Measurements from ENCODE around the gene HTT-AS.
"Not testable (repeated sequence)": the region's sequence is repeated elsewhere in the genome, so short reads cannot be mapped to it uniquely, and the experiment has no call there.

Gene HTT-AS

DNA sequence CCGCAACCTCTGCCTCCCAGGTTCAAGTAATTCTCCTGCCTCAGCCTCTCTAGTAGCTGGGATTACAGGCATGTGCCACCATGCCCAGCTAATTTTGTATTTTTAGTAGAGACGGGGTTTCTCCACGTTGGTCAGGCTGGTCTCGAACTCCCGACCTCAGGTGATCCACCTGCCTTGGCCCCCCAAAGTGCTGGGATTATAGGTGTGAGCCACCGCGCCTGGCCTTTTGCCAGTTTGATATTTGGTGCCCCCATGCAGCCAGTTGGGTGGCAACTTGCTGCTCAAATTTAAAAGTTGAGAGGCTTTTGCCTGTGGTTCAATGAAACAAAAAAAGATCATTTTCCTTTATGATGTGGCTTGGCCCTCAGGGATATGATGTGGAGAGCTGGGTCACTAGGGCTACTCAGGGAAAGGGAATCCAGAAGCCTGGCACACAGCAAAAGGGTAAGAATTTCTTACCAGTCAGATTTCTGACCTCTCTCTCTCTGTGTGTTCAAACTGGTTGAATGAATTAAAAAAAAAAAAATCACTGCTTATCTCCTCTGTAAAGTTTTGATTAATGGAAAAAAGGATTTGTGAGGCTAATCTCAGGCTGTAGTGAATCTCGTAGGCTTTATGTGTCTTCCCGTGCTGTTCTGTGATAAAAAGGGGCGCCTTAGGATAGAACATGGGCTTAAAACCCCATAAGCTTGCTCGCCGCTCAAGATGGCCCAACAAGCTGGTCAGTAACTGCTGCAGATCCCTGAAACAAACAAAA is 23.0 kb downstream of the HTT-AS start:
- DNase-seq, result not testable (repeated sequence)

DNA sequence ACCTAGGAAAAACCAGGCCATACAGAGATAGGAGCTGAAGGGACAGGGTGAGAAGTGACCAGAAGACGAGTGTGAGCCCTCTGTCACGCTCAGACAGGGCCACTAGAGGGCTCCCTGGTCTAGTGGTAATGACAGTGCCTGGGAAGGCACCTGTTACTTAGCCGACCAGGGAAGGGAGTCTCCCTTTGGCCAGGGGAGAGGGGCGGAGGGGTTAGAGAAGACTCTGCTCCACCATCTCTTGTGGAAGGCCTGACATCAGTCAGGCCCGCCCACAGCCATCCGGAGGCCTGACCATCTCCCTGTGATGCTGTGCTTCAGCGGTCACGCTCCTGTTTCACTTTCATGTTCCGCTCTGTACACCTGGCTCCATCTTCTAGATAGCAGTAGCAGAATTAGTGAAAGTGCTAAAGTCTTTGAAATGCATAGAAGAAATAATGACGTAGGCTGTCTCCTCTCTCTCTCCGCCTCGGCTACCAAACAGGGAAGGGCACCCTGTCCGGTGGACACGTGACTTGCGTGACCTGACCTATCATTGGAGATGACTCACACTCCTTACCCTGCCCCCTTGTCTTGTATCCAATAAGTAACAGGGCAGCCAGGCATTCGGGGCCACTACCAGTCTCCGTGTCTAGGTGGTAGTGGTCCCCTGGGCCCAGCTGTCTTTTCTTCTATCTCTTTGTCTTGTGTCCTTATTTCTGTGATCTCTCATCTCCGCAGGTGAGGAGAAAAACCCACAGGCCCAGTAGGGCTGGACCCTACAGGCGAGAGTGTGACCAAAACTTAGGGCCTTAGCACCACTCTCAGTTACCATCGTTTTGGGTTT is 26.7 kb downstream of the HTT-AS start:
- peak; percentile 89 for DNase-seq

DNA sequence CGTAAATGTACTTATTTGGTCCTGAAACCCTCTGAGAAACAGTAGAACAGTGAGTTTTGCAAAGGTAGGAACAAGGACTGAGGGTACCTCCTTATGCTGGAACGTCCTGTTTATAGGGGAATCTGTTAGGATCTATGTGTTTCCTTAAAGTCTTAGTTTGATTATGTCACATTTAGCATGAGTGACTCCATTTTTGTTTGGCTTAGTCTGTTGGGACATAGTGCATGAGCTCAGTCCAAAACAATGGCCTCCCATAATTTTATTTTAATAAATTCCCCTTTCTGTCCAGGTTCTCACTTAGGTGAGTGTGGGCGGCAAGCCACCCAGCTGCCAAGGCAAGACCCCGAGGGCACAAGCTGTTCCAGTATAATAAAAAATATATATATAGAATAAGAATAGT is 27.7 kb downstream of the HTT-AS start:
- DNase-seq, result no peak

DNA sequence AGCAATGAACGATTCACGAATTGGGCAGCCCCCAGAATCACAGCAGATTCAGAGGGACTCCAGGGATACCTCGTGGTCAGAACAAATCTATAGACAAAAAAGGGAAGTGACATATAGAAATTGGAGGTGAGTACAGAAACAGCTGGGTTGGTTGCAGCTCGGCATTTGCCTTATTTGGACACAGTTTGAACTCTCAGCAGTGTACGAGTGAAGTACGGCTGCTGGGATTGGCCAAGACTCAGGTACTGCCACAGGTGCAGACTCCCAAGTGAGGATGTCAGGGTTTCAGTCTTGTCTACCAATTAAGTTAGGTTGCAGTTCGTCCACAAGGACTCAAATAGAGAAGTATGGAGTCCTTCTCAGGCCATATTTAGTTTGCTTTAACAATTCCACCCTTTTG is 28.2 kb downstream of the HTT-AS start:
- no peak for DNase-seq

DNA sequence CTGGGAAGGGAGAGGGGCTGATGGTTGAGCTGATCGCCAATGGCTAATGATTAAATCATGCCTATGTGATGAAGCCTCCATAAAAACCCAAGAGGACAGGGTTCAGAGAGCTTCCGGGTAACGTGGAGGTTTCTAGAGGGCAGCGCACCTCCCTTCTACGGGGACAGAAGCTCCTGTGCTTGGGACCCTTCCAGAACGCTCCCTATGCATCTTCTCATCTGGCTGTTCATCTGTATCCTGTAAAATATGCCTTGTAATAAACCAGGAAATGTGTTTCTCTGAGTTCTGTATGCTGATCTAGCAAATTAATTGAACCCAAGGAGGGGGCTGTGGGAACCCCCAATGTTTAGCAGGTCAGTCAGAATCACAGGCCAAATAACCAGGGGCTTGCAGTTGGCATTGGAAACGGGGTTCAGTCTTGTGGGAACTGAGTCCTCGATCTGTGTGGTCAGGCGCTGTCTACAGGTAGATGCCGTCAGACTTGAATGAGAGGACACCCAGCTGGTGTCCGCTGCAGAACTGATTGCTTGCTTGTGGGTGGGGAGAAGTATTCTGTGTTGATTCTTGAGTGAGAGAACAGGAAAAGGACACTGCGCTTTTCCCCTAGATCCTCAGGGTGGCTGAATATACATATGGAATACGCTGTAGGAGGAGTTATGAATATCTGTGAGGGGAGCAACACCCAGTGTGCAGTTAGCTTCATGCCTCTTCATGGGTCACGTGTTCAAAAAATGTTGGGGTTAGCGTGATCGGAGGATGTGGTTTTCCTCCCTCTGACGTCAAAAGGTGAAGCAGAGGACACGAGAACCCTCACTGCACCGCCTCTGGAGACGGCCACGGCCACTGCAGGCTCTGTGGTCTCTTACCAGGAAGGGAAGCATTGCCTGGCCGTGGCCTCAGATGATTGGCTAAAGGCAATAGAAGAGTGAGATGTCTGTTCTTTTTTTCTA is 29.2 kb downstream of the HTT-AS start:
- peak; percentile 88 for DNase-seq

DNA sequence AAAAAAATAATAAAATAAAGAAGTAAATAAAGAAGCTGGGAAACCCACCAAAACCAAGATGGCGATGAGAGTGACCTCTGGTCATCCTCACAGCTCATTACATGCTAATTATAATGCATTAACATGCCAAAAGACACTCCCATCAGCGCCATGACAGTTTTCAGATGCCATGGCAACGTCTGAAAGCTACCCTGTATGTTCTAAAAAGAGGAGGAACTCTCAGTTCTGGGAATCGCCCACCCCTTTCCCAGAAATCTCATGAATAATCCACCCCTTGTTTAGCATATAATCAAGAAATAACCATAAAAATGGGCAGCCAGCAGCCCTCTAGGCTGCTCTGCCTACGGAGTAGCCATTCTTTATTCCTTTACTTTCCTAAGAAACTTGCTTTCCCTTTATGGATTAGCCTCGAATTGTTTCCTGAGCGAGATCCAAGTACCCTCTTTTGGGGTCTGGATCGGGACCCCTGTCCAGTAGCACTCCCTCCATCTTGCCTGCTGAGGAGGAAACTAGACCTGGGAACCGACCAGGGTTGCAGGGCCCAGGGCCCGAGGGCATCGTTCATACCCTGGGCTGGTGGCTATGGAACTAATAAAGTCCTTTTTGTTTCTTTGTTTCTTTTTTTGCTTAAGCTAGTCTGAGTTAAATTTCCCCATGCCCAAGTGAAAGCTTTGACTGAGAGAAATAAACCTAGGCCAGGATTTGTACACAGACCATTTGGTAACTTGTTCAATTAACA is 30.9 kb downstream of the HTT-AS start:
- DNase-seq, result no peak

DNA sequence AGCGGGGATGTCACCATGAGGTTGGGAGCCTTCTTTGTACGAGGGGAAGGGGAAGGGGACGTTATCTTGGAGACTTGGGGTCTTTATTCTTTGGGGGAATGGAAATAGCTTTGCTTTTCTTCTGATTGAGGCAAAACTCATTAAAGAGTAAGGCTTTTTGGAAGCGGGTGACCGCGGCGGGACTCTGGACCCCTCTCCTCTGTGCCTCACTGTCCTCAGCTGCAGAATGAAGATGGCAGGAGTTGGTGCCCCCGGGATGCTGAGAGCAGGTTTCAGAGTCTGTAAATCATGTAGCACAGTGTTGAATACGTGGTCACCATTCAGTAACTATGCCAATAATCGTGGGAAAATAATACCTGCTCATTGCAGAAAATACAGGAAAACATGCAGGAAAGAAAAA is 32.1 kb downstream of the HTT-AS start:
- no peak for DNase-seq

DNA sequence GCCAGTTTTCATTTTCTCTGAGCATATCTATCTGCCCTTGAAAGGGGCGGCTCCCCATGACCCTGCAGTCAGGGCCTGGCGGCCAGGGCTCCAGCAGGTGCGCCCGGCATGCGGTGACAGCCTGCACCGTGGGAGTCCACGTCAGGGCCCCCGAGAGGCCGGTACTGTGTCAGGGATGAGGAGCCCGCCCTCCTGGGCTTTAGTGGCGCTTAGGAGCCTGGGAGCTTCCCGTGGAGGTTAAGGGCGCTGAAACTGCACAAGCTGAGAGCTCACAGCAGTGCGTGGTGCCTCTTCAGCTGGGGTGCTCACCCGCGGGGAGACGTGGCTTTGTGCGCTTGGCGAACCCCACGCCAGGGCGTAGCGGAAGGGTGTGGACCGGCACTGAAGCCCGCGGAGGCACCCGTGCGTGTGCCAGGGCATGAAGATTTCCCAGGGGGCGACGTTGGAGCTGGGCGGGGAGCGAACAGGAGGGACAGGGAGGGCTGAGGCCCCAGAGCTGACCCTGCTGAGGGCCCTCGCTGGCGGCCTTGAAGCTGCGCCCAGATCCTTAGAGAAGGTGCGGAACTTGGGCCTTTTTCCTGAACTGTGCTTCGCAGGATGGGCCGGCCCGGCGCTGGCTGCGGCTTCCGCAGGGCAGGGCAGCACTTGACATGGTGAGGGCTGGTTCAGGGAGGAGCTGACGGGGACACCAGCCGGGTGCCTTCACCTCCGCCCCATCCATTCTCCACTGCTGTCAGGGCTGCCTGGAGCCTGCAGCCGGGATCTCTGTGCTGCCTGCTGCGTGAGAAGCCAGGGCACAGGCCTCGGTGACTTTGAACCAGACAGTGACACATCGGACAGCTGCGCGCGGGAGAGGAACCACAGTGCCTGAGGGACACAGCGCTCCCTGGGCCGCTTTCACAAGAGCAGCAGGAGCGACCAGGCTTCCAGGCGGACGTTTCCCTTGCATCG is 32.9 kb downstream of the HTT-AS start:
- peak; percentile 52 for DNase-seq

DNA sequence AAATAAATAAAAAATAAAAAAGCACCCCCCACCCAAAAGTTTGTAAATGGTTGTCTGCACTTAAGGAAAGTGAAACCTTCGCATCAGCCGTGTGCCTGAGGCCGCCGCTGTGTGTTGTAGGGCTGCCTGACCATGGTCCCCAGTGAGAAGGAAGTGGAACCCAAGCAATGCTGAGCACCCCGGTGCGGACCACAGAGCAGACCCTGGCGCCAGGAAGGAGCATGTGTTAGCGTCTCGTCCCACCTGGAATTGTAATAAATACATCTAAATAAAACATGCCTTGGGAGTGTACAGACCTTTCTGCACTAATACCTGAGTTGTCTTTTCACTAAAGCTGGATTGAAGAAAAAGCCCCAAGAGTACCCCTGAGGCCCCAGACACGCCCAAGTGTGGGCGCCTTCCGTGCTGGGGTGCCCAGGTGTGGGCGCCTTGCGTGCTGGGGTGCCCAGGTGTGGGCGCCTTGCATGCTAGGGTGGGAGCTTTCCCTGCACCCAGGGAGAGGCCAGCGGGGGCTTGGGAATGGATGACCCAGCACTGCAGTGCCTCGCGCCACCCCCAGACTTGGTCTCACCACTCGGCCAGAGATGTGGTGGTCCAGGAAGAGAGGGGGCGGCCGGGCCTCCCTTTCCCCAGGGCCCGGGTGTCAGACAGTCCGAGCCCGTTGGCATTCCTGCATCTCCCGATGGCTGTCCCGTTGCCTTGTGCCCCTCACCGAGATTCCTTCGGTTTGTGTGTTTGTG is 33.7 kb downstream of the HTT-AS start:
- DNase-seq, result no peak

DNA sequence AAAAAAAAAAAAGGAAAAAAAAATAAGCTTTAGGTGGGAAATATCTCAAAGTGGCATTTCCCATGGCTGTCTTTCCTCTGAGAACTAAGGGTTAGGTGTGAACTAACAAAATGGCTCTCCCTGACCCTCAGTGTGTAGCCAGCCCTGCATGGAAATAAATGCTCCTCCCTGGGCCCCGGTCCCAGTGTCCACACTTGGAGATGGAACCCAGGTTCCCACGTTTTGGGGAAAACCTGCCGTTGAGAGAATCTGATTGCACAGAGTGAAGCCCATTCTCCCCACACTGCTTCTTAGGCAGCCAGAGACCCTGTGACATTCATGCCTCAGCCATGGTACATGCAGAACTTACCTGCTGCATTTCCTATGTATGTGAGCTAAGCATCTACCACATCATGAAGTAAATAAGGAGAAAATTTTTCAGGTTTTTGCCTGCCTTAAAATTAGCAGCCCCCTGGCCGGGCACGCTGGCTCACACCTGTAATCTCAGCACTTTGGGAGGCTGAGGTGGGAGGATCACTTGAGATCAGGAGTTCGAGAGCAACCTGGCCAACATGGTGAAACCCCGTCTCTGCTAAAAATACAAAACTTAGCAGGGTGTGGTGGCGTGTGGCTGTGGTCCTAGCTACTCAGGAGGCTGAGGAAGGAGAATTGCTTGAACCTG is 34.5 kb downstream of the HTT-AS start:
- DNase-seq, result no peak

DNA sequence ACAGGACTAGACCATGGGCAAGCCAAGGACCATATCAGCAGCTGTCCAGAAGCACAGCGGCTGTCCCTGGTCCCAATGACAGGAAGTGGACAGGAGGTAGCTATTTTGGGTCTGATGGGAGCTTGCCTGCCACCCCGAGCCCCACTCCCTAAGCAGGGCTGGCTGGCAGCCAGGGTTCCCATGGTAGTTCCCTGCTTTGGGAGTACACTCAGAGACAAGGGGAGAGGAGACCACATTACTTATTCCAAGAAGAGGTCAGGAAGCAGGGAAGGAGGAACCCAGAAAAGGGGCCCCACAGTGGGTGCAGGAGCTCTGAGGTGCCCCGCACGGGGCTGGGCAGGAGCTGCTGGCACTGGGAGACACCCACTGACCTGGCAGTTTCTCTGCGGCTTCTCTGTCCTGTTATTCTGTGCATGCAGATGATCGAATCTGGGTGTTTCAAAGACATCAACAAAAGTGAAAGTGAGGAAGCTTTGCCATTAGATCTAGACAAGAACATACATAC is 36.3 kb downstream of the HTT-AS start:
- peak; percentile 16 for DNase-seq

DNA sequence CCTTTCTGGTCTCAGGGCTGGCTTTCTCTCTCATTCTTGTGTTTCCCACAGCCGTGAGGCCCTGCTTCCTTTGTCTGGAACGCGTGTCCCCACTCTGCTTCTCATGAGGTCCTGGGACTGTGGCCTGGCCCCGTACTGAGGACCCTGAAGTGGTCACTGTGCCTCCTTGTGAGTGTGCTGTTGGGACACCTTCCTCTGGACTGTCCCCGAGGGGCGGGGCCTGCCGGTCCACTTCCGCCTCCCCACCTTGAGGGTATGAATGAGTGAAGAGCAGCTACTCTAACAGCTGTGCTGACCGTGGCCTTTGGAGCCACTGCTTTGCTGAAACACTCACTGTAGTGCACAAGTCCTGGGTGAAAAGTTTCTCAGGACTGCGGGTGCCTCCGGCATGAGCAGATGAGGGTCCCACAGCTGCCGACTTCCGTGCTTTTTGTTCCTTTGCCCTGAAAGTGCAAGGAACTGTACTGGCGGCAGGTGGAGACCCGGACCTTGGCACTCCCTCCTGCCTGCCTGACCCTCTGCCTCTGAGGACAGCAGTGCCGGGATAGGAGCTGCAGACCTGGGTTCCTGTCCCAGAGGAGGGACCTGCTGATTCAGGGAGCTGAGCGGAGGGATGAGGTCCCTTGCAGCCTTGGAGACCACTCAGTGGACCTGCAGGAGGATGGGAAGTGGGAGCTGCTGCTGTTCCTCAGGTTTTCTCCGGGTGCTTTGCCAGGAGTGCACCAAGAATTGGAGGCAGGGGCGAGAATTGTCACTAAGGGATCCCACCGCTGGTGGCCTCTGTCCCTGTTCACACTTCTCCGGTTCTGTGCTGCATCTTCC is 38.0 kb downstream of the HTT-AS start:
- DNase-seq, result no peak

DNA sequence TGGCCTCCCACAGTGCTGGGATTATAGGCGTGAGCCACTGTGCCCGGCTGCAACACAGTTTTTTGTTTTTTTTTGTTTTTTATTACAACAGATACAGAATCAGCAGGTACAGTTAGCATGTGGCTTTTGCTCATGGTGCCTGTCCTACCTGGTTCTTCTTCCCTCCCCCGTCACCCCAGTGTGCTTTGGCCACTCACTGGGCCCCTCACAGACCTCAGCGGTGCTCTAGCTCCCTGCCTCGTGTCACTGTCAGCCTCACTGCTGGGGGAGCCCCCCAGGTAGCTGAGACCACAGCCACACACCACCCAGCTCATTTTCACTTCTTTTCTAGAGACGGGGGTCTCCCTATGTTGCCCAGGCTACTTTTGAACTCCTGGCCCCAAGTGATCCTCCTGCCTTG is 38.7 kb downstream of the HTT-AS start:
- no peak for DNase-seq

DNA sequence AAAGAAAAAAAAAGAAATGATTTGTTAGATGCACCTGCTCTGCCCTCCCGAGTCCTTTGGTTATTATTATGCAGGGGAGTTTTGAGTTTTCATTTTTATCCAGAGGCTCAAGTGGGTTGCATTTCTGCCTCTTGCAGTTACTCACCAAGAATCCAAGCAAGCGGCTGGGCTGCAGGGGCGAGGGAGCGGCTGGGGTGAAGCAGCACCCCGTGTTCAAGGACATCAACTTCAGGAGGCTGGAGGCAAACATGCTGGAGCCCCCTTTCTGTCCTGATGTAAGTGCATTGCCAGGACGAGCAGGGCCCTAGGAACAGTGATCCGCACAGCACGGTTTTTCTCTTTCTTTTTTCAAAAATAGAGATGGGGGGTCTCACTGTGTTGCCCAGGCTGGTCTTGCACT is 39.1 kb downstream of the HTT-AS start:
- no peak for DNase-seq

DNA sequence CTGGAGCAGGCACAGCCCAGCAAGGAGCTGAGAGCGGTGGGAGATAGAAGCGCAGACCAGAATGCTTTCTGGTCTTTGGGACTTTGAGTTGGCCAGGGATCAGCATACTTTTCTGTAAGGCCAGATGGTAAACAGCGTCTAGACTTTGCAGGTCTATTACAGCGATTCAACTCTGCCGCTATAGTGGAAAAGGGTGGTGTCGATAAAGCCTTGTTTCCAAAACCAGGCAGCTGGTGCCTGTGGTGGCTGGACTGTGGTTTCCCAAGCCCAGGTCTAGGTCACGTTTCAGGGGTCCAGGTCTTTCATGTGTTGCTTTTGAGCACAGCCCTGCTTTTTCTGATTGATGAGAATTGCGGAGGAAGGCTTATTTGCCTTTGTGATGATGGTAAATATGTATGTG is 40.1 kb downstream of the HTT-AS start:
- no peak for DNase-seq

DNA sequence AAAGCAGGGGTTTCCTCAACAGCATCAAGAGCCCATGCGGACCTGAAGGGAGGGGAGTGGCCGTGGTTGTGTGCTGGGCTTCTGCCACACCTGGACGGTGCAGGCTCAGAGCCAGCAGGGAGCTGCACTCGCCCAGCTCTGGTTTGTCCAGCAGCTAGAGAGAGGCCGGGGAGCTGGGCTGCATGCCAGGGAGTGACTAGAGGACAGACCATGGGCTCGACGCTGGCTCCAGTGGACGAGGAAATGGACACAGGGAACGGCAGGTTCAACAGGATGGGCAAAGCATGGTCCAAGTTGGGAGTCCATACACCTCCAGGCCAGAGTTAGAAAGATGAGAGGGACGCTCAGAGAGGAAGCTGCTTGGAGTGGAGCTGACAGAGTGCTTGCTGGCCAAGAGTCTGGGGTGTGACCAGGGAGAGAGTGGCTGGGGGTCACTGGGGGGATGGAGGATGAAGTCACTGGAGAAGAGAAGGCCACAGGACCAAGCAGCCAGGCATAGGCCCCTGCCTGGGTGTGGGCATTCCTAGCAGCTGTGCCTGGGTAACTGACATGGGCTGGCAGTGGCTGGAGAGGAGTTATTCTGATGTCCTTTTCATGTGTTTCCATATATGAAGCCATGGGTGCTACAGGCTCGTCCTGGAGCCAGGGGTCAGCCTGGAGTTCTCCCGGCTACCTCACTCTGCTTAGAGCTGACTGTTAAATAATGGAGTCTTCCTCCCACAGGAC is 42.8 kb downstream of the HTT-AS start:
- no peak for DNase-seq

DNA sequence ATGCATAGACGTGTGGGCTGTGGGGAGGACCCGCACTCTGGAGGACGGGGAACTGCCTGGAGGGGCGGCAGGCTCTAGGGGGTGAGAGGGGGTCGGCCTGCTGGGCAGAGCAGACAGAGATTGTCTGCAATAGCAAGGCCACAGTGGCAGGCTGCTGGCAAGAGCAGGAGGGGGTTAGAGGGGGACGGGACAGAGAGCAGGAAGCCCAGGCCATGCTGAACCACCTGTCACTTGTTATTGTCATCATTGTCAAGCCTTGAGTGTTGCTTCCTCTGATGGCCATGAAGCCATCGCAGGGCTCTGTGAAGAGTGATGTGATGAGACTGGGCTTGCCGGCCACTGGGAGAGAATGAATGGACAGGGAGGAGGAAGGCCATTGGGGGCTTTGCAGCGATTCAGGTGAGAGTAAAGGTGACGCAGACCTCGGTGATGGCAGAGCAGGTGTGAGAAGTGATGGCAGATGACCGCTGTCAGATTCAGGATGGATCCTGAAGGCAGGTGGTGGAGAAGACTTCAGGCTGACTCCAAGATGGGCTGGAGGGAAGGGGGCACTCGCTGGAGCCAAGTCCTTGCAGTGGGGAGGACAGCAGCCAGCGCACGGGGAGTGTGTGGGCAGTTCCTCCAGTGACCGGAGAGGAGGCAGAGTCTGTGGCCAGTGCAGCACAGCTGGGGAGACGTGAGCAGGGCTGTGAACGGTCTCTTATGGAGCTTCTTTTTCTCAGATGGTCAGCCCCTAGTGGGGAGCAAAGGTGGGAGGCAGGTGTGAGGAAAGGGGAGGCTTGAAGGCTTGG is 43.6 kb downstream of the HTT-AS start:
- no peak for DNase-seq

All from CD4-positive, alpha-beta T cell treated with Interleukin-21 for 1 hour (primary cell).